ENCODE measurements around the gene SPINT2. TPM values are rescaled to one million over a fixed set of nuclear protein-coding genes. Genes with fewer than 3 reads are reported as not detected.

SPINT2 gene, protein sequence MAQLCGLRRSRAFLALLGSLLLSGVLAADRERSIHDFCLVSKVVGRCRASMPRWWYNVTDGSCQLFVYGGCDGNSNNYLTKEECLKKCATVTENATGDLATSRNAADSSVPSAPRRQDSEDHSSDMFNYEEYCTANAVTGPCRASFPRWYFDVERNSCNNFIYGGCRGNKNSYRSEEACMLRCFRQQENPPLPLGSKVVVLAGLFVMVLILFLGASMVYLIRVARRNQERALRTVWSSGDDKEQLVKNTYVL
- 1,543 and 2,177 TPM in 2 replicates for total RNA-seq

DNA sequence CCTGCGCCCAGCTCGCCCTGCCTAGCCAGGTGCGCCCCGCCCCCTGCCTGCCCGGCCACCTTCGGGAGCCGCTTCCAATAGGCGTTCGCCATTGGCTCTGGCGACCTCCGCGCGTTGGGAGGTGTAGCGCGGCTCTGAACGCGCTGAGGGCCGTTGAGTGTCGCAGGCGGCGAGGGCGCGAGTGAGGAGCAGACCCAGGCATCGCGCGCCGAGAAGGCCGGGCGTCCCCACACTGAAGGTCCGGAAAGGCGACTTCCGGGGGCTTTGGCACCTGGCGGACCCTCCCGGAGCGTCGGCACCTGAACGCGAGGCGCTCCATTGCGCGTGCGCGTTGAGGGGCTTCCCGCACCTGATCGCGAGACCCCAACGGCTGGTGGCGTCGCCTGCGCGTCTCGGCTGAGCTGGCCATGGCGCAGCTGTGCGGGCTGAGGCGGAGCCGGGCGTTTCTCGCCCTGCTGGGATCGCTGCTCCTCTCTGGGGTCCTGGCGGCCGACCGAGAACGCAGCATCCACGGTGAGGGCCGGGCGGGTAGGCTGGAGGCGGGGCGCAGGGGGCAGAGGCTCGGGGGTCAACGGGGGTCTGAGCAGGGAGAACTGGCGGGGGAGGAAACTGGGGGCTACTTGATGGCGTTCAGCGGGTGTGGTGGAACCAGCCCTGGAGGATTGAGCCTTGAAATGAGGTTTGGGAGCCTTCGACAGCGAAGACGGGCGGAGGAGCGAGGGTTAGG is at the start of gene SPINT2:
TSS of gene SPINT2 (plus strand) at position 88 of the 727 bp plus-strand sequence. CDS start at position 408, 320 bp downstream.

DNA sequence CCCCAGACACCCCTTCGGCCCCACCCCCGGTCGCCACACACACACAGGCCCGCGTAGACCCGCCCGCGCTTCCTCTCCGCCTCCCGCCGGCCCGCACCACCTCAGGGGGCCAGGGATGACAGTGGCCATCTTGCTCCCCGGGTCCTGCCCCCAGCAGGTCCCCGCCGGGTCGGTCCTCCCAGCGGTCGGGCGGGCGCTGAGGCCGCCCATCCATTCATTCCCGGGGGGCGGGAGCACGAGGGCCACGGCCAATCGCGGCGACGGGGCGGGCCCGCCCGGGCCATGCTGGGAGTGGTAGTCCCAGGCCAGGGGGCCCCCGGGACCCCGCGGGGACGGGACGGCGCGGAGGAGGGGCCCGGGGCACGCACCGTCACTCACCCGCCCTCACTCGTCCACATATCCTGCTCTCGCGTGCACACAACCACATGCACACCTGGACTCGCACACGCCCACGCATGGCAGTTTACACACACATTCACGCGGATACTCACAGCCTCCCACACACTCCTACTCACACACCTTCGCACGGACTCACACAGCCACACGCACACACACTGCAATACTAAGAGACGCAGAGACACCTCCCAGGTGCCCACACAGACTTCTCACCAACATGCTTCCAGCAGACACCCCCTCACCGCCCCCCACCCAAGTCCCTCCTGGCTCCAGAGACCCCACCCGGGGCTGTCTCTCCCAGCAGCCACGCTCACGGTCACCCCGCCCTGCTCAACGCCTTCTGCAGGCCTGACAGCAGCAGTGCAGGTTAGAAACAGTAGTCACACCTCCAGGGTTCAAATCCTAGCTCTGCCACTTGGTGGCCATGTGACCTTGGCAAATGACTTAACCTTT is 40.1 kb upstream of the SPINT2 start, which contains the start of gene DPF1:
TSS of gene DPF1 (minus strand) at position 209 of the 849 bp plus-strand sequence. CDS start at position 129, 80 bp downstream.

GRCh38 chr19:38303517-38304351 is 39.4 kb downstream of the SPINT2 start, which contains the start of gene C19orf33:
C19orf33 (plus strand) TSS chr19:38304251; CDS start chr19:38304262, 11 bp downstream.

GRCh38 chr19:38315657-38316476 is 51.5 kb downstream of the SPINT2 start, which contains the start of gene YIF1B:
YIF1B (minus strand) TSS chr19:38315947; CDS start chr19:38315917, 30 bp downstream.

GRCh38 chr19:38319421-38320258 is 55.3 kb downstream of the SPINT2 start, which contains the start of gene KCNK6:
KCNK6 (plus strand) TSS chr19:38319845; CDS start chr19:38319951, 106 bp downstream.

Other genes with a start within 250 kb of the SPINT2 start
- gene DPF1, start 40.4 kb upstream of the SPINT2 start, total RNA-seq, result 0.96 TPM in 1 of 2 replicates, not detected in the other
- 1.5 and 6.7 TPM in 2 replicates for gene PPP1R14A, start 8.2 kb upstream of the SPINT2 start, total RNA-seq
- gene C19orf33, start 39.7 kb downstream of the SPINT2 start, total RNA-seq, result 263 and 298 TPM in 2 replicates
- 36.7 and 75.2 TPM in 2 replicates for gene YIF1B, start 51.4 kb downstream of the SPINT2 start, total RNA-seq
- 19.8 and 25.1 TPM in 2 replicates for gene KCNK6, start 55.3 kb downstream of the SPINT2 start, total RNA-seq
- gene CATSPERG, start 71.3 kb downstream of the SPINT2 start, total RNA-seq, result 2.9 and 3.8 TPM in 2 replicates
- gene PSMD8, start 110.0 kb downstream of the SPINT2 start, total RNA-seq, result 317 and 329 TPM in 2 replicates
- under 0.01 TPM in 1 of 2 replicates, not detected in the other for gene GGN, start 123.5 kb downstream of the SPINT2 start, total RNA-seq
- under 0.01 and 0.24 TPM in 2 replicates for gene SPRED3, start 124.1 kb downstream of the SPINT2 start, total RNA-seq
- 10.6 and 21.5 TPM in 2 replicates for gene FAM98C, start 138.5 kb downstream of the SPINT2 start, total RNA-seq
- not detected in 2 replicates for gene RASGRP4, start 161.6 kb downstream of the SPINT2 start, total RNA-seq
- 0.48 and 5.5 TPM in 2 replicates for gene RYR1, start 169.1 kb downstream of the SPINT2 start, total RNA-seq

Measured in tracheal epithelial cell (primary cell).